HCT116 (cell line): Measurements from ENCODE around the gene ITFG1. TPM values are rescaled to one million over a fixed set of nuclear protein-coding genes. Genes with fewer than 3 reads are reported as not detected.

ENCODE experiments used
- ATAC-seq: fragments of 200-7000 bp; cut with Tn5 transposase; 2 replicates; pipeline ENCODE4 v1.9.1; 2020; ENCODE audit warnings: mild to moderate bottlenecking, moderate library complexity
- BruUV-seq: library from RNA; stranded (reverse); fragments of 400-500 nt; replicated peaks from 2 replicates; lab custom pipeline; 2021; lab: Mats Ljungman, UMichigan
- CTCF ChIA-PET: fragments of 300-600 bp; sonication (Branson Sonifier 250); formaldehyde crosslinking; loops from one replicate; lab custom pipeline; 2021; ENCODE audit warnings: antibody characterized with exemption; lab: Charles Lee
- POLR2A ChIA-PET: fragments of 300-600, 350-600 bp; sonication (Branson Sonifier 250); formaldehyde crosslinking; loops from one replicate; lab custom pipeline; 2021; ENCODE audit warnings: antibody characterized with exemption; lab: Charles Lee
- RAD21 ChIA-PET, 2 experiments: fragments of 300-600 bp; sonication (Branson Sonifier 250); formaldehyde crosslinking; loops; one replicate each; lab custom pipeline; 2023; ENCODE audit warnings: low total read pairs in 2 of 2; ENCODE audit not compliant: uncharacterized antibody in 2 of 2, unreplicated experiment in 2 of 2, low non-redundant PET in 1 of 2; lab: Charles Lee
- DNase-seq: peaks from one replicate; pipeline ENCODE4 v3.0.0-alpha.2; 2010; ENCODE audit warnings: low read depth, low spot score
- H2AFZ ChIP-seq: fragments of 200-600 bp; shearing (Covaris generic), sonication (generic); 2 replicates; pipeline ENCODE4 v1.6.1; 2017; ENCODE audit warnings: low read depth, mixed run types, mixed read lengths, antibody characterized with exemption, low read length; ENCODE audit not compliant: poor library complexity, severe bottlenecking
- H3K27ac ChIP-seq: 2 replicates; pipeline ENCODE4 v1.5.1; 2012; ENCODE audit warnings: low read depth, low read length
- H3K27me3 ChIP-seq: fragments of 200-600 bp; sonication (generic); 2 replicates; pipeline ENCODE4 v1.6.1; 2016; ENCODE audit warnings: mixed run types, low read length, mixed read lengths; ENCODE audit not compliant: insufficient read depth
- H3K36me3 ChIP-seq, 2 experiments: fragments of 200-500 bp in 1 of 2; fragments of 200-600 bp in 1 of 2; sonication (Bioruptor generic) in 1 of 2; sonication (generic) in 1 of 2; 2 replicates each; pipeline versions ENCODE4 v1.5.1 to v1.6.1; 2014 to 2016; ENCODE audit warnings: low read length in 2 of 2, inconsistent platforms in 1 of 2, mixed read lengths in 1 of 2, mixed run types in 1 of 2; ENCODE audit not compliant: insufficient read depth in 2 of 2, control insufficient read depth in 1 of 2
- H3K4me1 ChIP-seq, 2 experiments: fragments of 200-600 bp in 1 of 2; sonication (generic) in 1 of 2; 2 replicates each; pipeline versions ENCODE4 v1.5.1 to v1.6.1; 2012 to 2017; ENCODE audit warnings: low read length in 2 of 2, inconsistent platforms in 1 of 2, mild to moderate bottlenecking in 1 of 2, mixed read lengths in 1 of 2, mixed run types in 1 of 2, moderate library complexity in 1 of 2; ENCODE audit not compliant: insufficient read depth in 2 of 2, control insufficient read depth in 1 of 2
- H3K4me2 ChIP-seq: fragments of 200-600 bp; sonication (generic); 2 replicates; pipeline ENCODE4 v1.6.1; 2017; ENCODE audit warnings: mixed run types, low read length, mixed read lengths
- H3K4me3 ChIP-seq, 2 experiments: fragments of 200-600 bp in 1 of 2; sonication (generic) in 1 of 2; replicated peaks in 1 of 2; 2 replicates each; pipeline ENCODE4 v1.5.1; 2011 to 2016; ENCODE audit warnings: low read length in 2 of 2, control low read depth in 1 of 2, low read depth in 1 of 2, mild to moderate bottlenecking in 1 of 2, mixed read lengths in 1 of 2, mixed run types in 1 of 2
- H3K79me2 ChIP-seq: fragments of 200-600 bp; sonication (generic); 2 replicates; pipeline ENCODE4 v1.6.1; 2017; ENCODE audit warnings: mild to moderate bottlenecking, mixed run types, low read length, moderate library complexity, mixed read lengths; ENCODE audit not compliant: insufficient read depth
- H3K9ac ChIP-seq: fragments of 200-600 bp; sonication (generic); 2 replicates; pipeline ENCODE4 v1.6.1; 2016; ENCODE audit warnings: low read length, mixed read lengths
- H3K9me2 ChIP-seq: fragments of 200-600 bp; sonication (generic), shearing (Covaris generic); 2 replicates; pipeline ENCODE4 v1.6.1; 2017; ENCODE audit warnings: mixed run types, mild to moderate bottlenecking, moderate library complexity; ENCODE audit not compliant: insufficient read depth
- H3K9me3 ChIP-seq, 2 experiments: fragments of 200-500 bp in 1 of 2; fragments of 200-600 bp in 1 of 2; sonication (Bioruptor generic) in 1 of 2; sonication (generic) in 1 of 2; 2 replicates each; pipeline ENCODE4 v1.6.1; 2014 to 2017; ENCODE audit warnings: low read length in 2 of 2, mixed read lengths in 2 of 2, inconsistent platforms in 1 of 2, low read depth in 1 of 2, mild to moderate bottlenecking in 1 of 2, mixed run types in 1 of 2, moderate library complexity in 1 of 2; ENCODE audit not compliant: control insufficient read depth in 1 of 2, insufficient read depth in 1 of 2
- H4K20me1 ChIP-seq: fragments of 200-600 bp; sonication (generic), shearing (Covaris generic); 2 replicates; pipeline ENCODE4 v1.6.1; 2017; ENCODE audit warnings: mixed run types, mild to moderate bottlenecking, moderate library complexity; ENCODE audit not compliant: insufficient read depth
- CBX3 ChIP-seq: IDR thresholded peaks from 2 replicates; pipeline ENCODE4 v1.6.1; 2012; ENCODE audit warnings: low read depth
- CEBPB ChIP-seq: IDR thresholded peaks from 2 replicates; pipeline ENCODE4 v1.6.1; 2012; ENCODE audit warnings: low read depth
- EGR1 ChIP-seq: IDR thresholded peaks from 2 replicates; pipeline ENCODE4 v1.6.1; 2012; ENCODE audit warnings: low read depth
- ELF1 ChIP-seq: IDR thresholded peaks from 2 replicates; pipeline ENCODE4 v1.6.1; 2012; ENCODE audit warnings: low read depth, borderline replicate concordance
- EZH2 ChIP-seq: fragments of 200-600 bp; sonication (generic); IDR thresholded peaks from 2 replicates; pipeline ENCODE4 v1.6.1; 2017; ENCODE audit warnings: antibody characterized with exemption, mixed run types
- EZH2phosphoT487 ChIP-seq: fragments of 200-600 bp; IDR thresholded peaks from 2 replicates; pipeline ENCODE4 v1.6.1; 2018; ENCODE audit warnings: antibody characterized with exemption, borderline replicate concordance
- FOSL1 ChIP-seq: IDR thresholded peaks from 2 replicates; pipeline ENCODE4 v1.6.1; 2012; ENCODE audit warnings: low read depth
- JUND ChIP-seq: IDR thresholded peaks from 2 replicates; pipeline ENCODE4 v1.6.1; 2012
- POLR2A ChIP-seq: IDR thresholded peaks from 2 replicates; pipeline ENCODE4 v1.7.0; 2011; ENCODE audit warnings: borderline replicate concordance; ENCODE audit not compliant: insufficient read depth, insufficient read length; ENCODE audit errors: extremely low read depth
- POLR2AphosphoS5 ChIP-seq: IDR thresholded peaks from 2 replicates; pipeline ENCODE4 v1.6.1; 2011; ENCODE audit warnings: mild to moderate bottlenecking, low read depth, low read length, moderate library complexity
- SIN3A ChIP-seq: IDR thresholded peaks from 2 replicates; pipeline ENCODE4 v1.6.1; 2012; ENCODE audit warnings: low read depth
- SRF ChIP-seq: IDR thresholded peaks from 2 replicates; pipeline ENCODE4 v1.6.1; 2012; ENCODE audit warnings: low read depth
- TCF7L2 ChIP-seq: IDR thresholded peaks from 2 replicates; pipeline ENCODE4 v1.7.0; 2011; ENCODE audit warnings: borderline replicate concordance, inconsistent platforms; ENCODE audit not compliant: insufficient read depth, insufficient read length; ENCODE audit errors: extremely low read depth
- YY1 ChIP-seq: IDR thresholded peaks from 2 replicates; pipeline ENCODE4 v1.6.1; 2011; ENCODE audit warnings: low read length, low read depth, moderate library complexity, mild to moderate bottlenecking; ENCODE audit not compliant: insufficient replicate concordance; ENCODE audit errors: extremely low read depth
- ZFX ChIP-seq: fragments of 450-650 bp; IDR thresholded peaks from 2 replicates; pipeline ENCODE4 v1.6.1; 2017
- intact Hi-C: fragments of 100-400 bp; cut with micrococcal nuclease; formaldehyde crosslinking; loops from 2 replicates; pipeline ENCODE4 v1.10.0; 2022
- total RNA-seq: library from RNA; stranded (reverse); gene quantifications from one replicate; pipeline ENCODE4 v1.2.1, GENCODE V29; 2021; ENCODE audit not compliant: unreplicated experiment
- TF ChIP-seq, protein P1 (sequence below), 3 experiments: fragments of 200-600 bp in 1 of 3; sonication (generic) in 1 of 3; IDR thresholded peaks in 2 of 3; conservative IDR thresholded peaks in 1 of 3; 2 replicates each; pipeline ENCODE4 v1.5.1; 2012 to 2017; ENCODE audit warnings: low read depth in 2 of 3, low read length in 2 of 3, antibody characterized with exemption in 1 of 3, borderline replicate concordance in 1 of 3, control low read depth in 1 of 3, mild to moderate bottlenecking in 1 of 3, mixed read lengths in 1 of 3, mixed run types in 1 of 3, moderate library complexity in 1 of 3; ENCODE audit not compliant: insufficient read depth in 1 of 3
- TF ChIP-seq, protein P2 (sequence below): IDR thresholded peaks from 2 replicates; pipeline ENCODE4 v1.6.1; 2012; ENCODE audit warnings: low read depth
- TF ChIP-seq, protein P3 (sequence below): IDR thresholded peaks from 2 replicates; pipeline ENCODE4 v1.6.1; 2011; ENCODE audit warnings: mild to moderate bottlenecking, low read length, moderate library complexity; ENCODE audit not compliant: insufficient replicate concordance; ENCODE audit errors: extremely low read depth
- TF ChIP-seq, protein P4 (sequence below): IDR thresholded peaks from 2 replicates; pipeline ENCODE4 v1.6.1; 2012
- TF ChIP-seq, protein P5 (sequence below): IDR thresholded peaks from 2 replicates; pipeline ENCODE4 v1.6.1; 2012

ITFG1 gene
- total RNA-seq, 1 experiment from 2014 or later: 24.9 TPM

DNA sequence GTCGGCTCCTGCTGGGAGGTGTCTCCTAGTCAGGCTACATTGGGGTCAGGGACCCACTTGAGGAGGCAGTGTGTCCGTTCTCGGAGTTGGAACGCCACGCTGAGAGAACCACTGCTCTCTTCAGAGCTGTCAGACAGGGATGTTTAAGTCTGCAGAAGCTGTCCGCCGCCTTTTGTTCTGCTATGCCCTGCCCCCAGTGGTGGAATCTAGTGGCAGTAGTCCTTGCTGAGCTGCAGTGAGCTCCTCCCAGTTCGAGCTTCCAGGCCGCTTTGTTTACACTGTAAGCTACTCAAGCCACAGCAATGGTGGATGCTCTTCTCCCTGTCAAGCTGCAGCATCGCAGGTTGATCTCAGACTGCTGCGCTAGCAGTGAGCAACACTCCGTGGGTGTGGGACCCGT, 36.0 kb downstream of the ITFG1 start:
- intact Hi-C loops: no loop called here
- no peak for DNase-seq
- H3K9me2 ChIP-seq: no peaks in the 10 kb centered on the region
- no peaks in the 10 kb centered on the region for H3K79me2 ChIP-seq
- no TSS peak for BruUV-seq
- no peak overlapping the region for H3K27ac ChIP-seq
- no peak overlapping the region for H3K4me2 ChIP-seq
- ChIA-PET CTCF (no interaction called here), POLR2A (no interaction called here), RAD21 (no interaction called here)
- H2AFZ ChIP-seq: no peak overlapping the region
- no peaks in the 10 kb centered on the region for H3K36me3 ChIP-seq
- ATAC-seq: no peak
- no peak for TF ChIP-seq JUND
- no peak for TF ChIP-seq SRF
- TF ChIP-seq, protein P1, sequence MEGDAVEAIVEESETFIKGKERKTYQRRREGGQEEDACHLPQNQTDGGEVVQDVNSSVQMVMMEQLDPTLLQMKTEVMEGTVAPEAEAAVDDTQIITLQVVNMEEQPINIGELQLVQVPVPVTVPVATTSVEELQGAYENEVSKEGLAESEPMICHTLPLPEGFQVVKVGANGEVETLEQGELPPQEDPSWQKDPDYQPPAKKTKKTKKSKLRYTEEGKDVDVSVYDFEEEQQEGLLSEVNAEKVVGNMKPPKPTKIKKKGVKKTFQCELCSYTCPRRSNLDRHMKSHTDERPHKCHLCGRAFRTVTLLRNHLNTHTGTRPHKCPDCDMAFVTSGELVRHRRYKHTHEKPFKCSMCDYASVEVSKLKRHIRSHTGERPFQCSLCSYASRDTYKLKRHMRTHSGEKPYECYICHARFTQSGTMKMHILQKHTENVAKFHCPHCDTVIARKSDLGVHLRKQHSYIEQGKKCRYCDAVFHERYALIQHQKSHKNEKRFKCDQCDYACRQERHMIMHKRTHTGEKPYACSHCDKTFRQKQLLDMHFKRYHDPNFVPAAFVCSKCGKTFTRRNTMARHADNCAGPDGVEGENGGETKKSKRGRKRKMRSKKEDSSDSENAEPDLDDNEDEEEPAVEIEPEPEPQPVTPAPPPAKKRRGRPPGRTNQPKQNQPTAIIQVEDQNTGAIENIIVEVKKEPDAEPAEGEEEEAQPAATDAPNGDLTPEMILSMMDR (IDR thresholded peaks at IDR 0.05 in 2 of 3, conservative IDR thresholded peaks at IDR 0.05 in 1 of 3; ENCODE audit: borderline replicate concordance in 1 of 3, insufficient read depth in 1 of 3, low read depth in 2 of 3, low read length in 2 of 3): no peak
- TF ChIP-seq ZFX: no peak
- TF ChIP-seq EZH2phosphoT487: no peak
- TF ChIP-seq SIN3A: no peak
- TF ChIP-seq ELF1: no peak
- no peak for TF ChIP-seq CEBPB
- no peak for TF ChIP-seq POLR2AphosphoS5
- no peak for TF ChIP-seq YY1
- no peak for TF ChIP-seq EZH2
- TF ChIP-seq POLR2A: no peak
- no peak for TF ChIP-seq FOSL1
- no peak for TF ChIP-seq TCF7L2
- TF ChIP-seq CBX3: no peak
- TF ChIP-seq, protein P2, sequence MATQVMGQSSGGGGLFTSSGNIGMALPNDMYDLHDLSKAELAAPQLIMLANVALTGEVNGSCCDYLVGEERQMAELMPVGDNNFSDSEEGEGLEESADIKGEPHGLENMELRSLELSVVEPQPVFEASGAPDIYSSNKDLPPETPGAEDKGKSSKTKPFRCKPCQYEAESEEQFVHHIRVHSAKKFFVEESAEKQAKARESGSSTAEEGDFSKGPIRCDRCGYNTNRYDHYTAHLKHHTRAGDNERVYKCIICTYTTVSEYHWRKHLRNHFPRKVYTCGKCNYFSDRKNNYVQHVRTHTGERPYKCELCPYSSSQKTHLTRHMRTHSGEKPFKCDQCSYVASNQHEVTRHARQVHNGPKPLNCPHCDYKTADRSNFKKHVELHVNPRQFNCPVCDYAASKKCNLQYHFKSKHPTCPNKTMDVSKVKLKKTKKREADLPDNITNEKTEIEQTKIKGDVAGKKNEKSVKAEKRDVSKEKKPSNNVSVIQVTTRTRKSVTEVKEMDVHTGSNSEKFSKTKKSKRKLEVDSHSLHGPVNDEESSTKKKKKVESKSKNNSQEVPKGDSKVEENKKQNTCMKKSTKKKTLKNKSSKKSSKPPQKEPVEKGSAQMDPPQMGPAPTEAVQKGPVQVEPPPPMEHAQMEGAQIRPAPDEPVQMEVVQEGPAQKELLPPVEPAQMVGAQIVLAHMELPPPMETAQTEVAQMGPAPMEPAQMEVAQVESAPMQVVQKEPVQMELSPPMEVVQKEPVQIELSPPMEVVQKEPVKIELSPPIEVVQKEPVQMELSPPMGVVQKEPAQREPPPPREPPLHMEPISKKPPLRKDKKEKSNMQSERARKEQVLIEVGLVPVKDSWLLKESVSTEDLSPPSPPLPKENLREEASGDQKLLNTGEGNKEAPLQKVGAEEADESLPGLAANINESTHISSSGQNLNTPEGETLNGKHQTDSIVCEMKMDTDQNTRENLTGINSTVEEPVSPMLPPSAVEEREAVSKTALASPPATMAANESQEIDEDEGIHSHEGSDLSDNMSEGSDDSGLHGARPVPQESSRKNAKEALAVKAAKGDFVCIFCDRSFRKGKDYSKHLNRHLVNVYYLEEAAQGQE: no peak
- TF ChIP-seq, protein P3, sequence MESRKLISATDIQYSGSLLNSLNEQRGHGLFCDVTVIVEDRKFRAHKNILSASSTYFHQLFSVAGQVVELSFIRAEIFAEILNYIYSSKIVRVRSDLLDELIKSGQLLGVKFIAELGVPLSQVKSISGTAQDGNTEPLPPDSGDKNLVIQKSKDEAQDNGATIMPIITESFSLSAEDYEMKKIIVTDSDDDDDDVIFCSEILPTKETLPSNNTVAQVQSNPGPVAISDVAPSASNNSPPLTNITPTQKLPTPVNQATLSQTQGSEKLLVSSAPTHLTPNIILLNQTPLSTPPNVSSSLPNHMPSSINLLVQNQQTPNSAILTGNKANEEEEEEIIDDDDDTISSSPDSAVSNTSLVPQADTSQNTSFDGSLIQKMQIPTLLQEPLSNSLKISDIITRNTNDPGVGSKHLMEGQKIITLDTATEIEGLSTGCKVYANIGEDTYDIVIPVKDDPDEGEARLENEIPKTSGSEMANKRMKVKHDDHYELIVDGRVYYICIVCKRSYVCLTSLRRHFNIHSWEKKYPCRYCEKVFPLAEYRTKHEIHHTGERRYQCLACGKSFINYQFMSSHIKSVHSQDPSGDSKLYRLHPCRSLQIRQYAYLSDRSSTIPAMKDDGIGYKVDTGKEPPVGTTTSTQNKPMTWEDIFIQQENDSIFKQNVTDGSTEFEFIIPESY: no peak
- TF ChIP-seq, protein P4, sequence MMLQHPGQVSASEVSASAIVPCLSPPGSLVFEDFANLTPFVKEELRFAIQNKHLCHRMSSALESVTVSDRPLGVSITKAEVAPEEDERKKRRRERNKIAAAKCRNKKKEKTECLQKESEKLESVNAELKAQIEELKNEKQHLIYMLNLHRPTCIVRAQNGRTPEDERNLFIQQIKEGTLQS: no peak
- no peak for TF ChIP-seq EGR1
- TF ChIP-seq, protein P5, sequence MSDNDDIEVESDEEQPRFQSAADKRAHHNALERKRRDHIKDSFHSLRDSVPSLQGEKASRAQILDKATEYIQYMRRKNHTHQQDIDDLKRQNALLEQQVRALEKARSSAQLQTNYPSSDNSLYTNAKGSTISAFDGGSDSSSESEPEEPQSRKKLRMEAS: no peak
- H4K20me1 ChIP-seq: no peaks in the 10 kb centered on the region
- H3K9ac ChIP-seq: no peak overlapping the region
- no peak overlapping the region for H3K4me3 ChIP-seq
- H3K9me3 ChIP-seq: no peaks in the 10 kb centered on the region
- no peaks in the 10 kb centered on the region for H3K4me1 ChIP-seq
- H3K27me3 ChIP-seq: no peaks in the 10 kb centered on the region
